Pancreas (tissue), 10 donors: ENCODE measurements around the gene MACROD2. TPM values are rescaled to one million over a fixed set of nuclear protein-coding genes. Genes with fewer than 3 reads are reported as not detected.
"Not testable (repeated sequence)": the region's sequence is repeated elsewhere in the genome, so short reads cannot be mapped to it uniquely, and the experiment has no call there.

Source experiments
- ATAC-seq, 4 donors: fragments of 200-7000 bp; cut with Tn5 transposase; one replicate each; pipeline versions ENCODE4 v1.8.0 to v1.9.1; 2020; ENCODE audit warnings: mild to moderate bottlenecking in 4 of 4, moderate library complexity in 4 of 4
- DNase-seq, 6 donors: peaks; one replicate each; pipeline ENCODE4 v3.0.0-alpha.2; 2020
- FAIRE-seq: peaks from 2 replicates; lab custom pipeline; 2012; peaks lifted over from hg19 to GRCh38; lab: Jason Lieb, UNC
- H3K27ac ChIP-seq, 4 donors: fragments of 200-600 bp; sonication (generic); 1 replicate in 3 of 4; 2 replicates in 1 of 4; pipeline versions ENCODE4 v1.5.0 to v1.8.0; 2020
- H3K27me3 ChIP-seq, 4 donors: fragments of 200-600 bp; one replicate each; pipeline ENCODE4 v1.8.0; 2021
- H3K36me3 ChIP-seq, 3 donors: fragments of 200-600 bp; sonication (generic) in 1 of 3; one replicate each; pipeline versions ENCODE4 v1.5.0 to v1.8.0; 2020 to 2021
- H3K4me1 ChIP-seq, 3 donors: fragments of 200-600 bp; one replicate each; pipeline ENCODE4 v1.8.0; 2021
- H3K4me3 ChIP-seq, 4 donors: fragments of 200-600 bp; sonication (generic) in 2 of 4; one replicate each; pipeline versions ENCODE4 v1.5.0 to v1.8.0; 2020 to 2021
- H3K9me3 ChIP-seq, 4 donors: fragments of 200-600 bp; one replicate each; pipeline ENCODE4 v1.8.0; 2021
- WGBS, 2 donors: extraction: QIAGEN DNeasy Blood & Tissue Kit; methylation state at CpG; one replicate each; pipeline ENCODE4 v1.1.7; 2013; 5-methylcytosine and 5-hydroxymethylcytosine counted together
- intact Hi-C, 3 donors: fragments of 100-400 bp; cut with DNase I; formaldehyde crosslinking; loops; one replicate each; pipeline versions ENCODE4 v1.11.1 to v1.14.2; 2022
- polyA plus RNA-seq, 2 donors: library from polyadenylated mRNA; stranded (reverse); fragments of 200-250 nt; gene quantifications; one replicate each; pipeline ENCODE4 v1.2.3, GENCODE V29; 2013
- total RNA-seq, 6 donors: library from RNA; stranded (reverse); fragmentation: NEBNext Ultra II Directional in 4 of 6; extraction: Animal tissue kit (Norgen Biotek cat#: 25700) in 4 of 6; gene quantifications; one replicate each; pipeline versions ENCODE4 v1.2.1 to v1.2.4, GENCODE V29; 2021 to 2023
- TF ChIP-seq, protein P1 (sequence below), 4 donors: fragments of 200-600 bp; sonication (generic) in 3 of 4; IDR thresholded peaks; one replicate each; pipeline versions ENCODE4 v1.5.0 to v1.8.0; 2021; ENCODE audit warnings: antibody characterized with exemption in 4 of 4
- donor health status: healthy with polysubstance abuse.
- donor health status: DM: no; HTN: no; CAD: no; lungs with moderate emphysema.
- donor health status: DM: no; HTN: no; CAD: no.
- donor health status: control.
- donor health status: control.
- donor health status: Bipolar disorder and iron deficiency.
- donor health status: DM: yes; HTN: yes; CAD: no.
- donor health status: DM: no; HTN: no; CAD: no.
- donor health status: DM: no; HTN: no; CAD: no.
- donor health status: DM: yes; HTN: yes; CAD: no.

MACROD2 gene
- total and polyA plus RNA-seq, 8 donors = 1.7 to 4.9 (median 2.7) TPM

DNA sequence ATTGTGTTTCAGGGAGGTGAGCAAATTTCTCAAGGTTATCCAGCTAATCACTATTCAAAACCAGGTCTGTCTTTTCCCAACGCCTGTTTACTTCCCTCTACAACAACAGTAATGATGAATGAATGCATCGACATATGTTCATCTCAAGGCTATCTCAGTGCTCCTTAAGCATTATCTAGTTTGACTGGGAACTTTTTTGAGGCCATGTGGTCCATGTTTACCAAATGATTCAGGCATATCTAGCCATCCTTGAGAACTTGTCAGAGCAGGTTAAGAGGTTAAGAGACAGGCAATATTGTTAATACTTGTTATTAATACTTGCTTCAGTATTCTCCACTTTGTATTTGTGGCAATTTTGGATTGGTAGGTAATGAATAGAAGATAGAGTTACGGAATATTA lies 1380.5 kb downstream of the MACROD2 start:
- WGBS, 2 donors = 57 to 67% methylated on average over 3 of the region's 3 CpGs
- no peak for DNase-seq
- intact Hi-C loops = no loop called here
- H3K27ac ChIP-seq = no peak overlapping the region
- no peaks in the 10 kb centered on the region for H3K36me3 ChIP-seq
- H3K4me1 ChIP-seq = no peaks in the 10 kb centered on the region
- H3K27me3 ChIP-seq = no peaks in the 10 kb centered on the region
- no peak overlapping the region for H3K4me3 ChIP-seq
- ATAC-seq = no peak
- no peaks in the 10 kb centered on the region for H3K9me3 ChIP-seq
- TF ChIP-seq, protein P1, sequence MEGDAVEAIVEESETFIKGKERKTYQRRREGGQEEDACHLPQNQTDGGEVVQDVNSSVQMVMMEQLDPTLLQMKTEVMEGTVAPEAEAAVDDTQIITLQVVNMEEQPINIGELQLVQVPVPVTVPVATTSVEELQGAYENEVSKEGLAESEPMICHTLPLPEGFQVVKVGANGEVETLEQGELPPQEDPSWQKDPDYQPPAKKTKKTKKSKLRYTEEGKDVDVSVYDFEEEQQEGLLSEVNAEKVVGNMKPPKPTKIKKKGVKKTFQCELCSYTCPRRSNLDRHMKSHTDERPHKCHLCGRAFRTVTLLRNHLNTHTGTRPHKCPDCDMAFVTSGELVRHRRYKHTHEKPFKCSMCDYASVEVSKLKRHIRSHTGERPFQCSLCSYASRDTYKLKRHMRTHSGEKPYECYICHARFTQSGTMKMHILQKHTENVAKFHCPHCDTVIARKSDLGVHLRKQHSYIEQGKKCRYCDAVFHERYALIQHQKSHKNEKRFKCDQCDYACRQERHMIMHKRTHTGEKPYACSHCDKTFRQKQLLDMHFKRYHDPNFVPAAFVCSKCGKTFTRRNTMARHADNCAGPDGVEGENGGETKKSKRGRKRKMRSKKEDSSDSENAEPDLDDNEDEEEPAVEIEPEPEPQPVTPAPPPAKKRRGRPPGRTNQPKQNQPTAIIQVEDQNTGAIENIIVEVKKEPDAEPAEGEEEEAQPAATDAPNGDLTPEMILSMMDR (IDR thresholded peaks at IDR 0.05) = no peak
- FAIRE-seq = no peak

DNA sequence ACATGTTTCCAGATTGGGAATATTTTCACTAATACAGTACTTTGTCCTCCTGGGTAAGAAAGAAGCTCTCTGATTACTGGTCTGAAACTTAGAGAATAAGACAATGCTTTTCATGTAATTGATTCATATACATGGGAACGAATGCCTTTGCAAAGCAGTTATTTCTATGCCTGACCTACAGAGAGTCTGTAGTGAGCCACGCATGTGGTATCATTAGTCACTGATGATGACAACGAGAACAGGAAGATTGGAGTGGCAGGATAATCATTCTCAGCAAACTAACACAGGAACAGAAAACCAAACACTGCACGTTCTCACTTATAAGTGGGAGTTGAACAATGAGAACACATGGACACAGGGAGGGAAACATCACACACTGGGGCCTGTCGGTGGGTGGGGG lies 1382.3 kb downstream of the MACROD2 start:
- H3K4me3 ChIP-seq, H3K27me3 ChIP-seq, H3K27ac ChIP-seq, ATAC-seq, FAIRE-seq, H3K4me1 ChIP-seq, DNase-seq, H3K36me3 ChIP-seq, intact Hi-C loops, H3K9me3 ChIP-seq: not testable (repeated sequence)
- WGBS, 2 donors = 49 to 61% methylated on average over 5 of the region's 5 CpGs

DNA sequence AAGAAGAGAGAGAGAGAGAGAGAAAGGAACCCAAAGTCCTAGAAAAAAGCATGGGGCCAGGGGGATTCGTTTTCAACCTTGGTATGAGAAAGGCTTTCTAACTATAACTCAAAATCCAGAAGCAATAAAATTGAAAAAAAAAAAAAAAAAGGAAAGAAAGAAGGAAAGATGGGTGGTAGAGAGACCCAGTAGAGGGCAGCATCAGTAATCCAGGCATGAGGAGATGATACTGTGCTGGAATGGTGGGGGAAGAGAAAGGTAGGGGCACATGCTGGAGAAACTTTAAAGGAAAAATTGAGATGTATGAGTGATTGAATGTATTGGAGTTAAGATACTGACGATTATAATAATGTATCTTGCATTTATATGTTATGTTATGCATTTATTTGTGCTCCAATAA lies 1382.8 kb downstream of the MACROD2 start:
- 35 to 58% methylated on average over 2 of the region's 2 CpGs for WGBS, 2 donors
- Histone ChIP-seq H3K36me3 (no peaks in the 10 kb centered on the region), H3K9me3 (no peaks in the 10 kb centered on the region), H3K4me1 (no peaks in the 10 kb centered on the region), H3K27ac (no peak overlapping the region), H3K4me3 (no peak overlapping the region), H3K27me3 (no peaks in the 10 kb centered on the region)
- FAIRE-seq (no peak), DNase-seq (no peak), ATAC-seq (no peak)
- TF ChIP-seq, protein P1 (IDR thresholded peaks at IDR 0.05) = no peak
- intact Hi-C loops = no loop called here

DNA sequence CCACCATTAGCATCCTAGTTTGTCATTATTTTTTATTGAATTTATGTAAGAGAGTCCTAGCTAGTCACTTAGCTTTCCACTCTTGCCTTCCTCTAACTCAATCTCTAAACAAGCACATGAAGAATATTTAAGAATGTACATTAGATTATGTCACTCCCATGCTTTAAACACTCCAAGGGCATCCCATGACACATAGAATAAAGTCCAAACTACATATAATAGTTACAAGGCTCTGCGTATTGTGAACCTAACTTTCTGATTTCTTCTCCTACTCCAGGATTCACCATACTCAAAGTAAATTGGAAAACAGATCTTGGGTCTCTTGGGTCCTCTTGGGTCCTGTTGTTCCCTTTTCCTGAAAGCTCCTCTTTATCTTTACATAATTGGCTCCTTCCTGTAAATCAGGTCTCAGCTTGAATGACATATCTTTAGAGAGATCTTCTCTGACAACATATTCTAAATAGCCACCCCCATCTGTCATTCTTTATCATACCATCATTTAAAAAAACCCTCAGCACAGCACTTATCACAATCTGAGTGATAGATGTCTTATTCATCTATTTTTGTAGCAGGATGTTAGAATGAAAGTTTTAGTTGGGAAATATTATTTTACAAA lies 1384.5 kb downstream of the MACROD2 start:
- ATAC-seq (no peak), DNase-seq (no peak), FAIRE-seq (no peak)
- WGBS, 2 donors = 89 to 93% methylated on average over 1 of the region's 1 CpG
- H3K27ac ChIP-seq = no peak overlapping the region
- H3K9me3 ChIP-seq = no peaks in the 10 kb centered on the region
- no peaks in the 10 kb centered on the region for H3K27me3 ChIP-seq
- no peak overlapping the region for H3K4me3 ChIP-seq
- TF ChIP-seq, protein P1 (IDR thresholded peaks at IDR 0.05) = no peak
- intact Hi-C loops = no loop called here
- no peaks in the 10 kb centered on the region for H3K4me1 ChIP-seq
- H3K36me3 ChIP-seq = no peaks in the 10 kb centered on the region

DNA sequence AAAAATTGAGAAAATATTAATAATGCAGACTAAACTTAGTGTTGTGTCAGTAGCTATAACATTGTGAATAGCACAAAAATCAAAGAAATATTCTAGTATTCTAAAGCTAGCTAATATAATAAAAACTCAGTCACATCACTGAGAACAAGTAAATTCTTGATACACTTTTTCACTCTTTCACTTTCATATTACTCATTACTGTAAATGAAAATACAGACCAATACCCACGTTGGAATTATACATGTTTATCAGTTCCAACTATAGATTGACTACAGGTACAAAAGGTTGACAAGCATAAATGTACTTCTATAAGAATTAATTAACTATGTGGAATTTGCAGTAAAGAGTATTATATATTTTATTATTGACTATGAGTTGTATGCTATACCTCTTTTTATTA lies 1385.5 kb downstream of the MACROD2 start:
- peak; percentile 17 for FAIRE-seq
- intact Hi-C loops = no loop called here
- no peak overlapping the region for H3K4me3 ChIP-seq

More for the DNA sequence above, 1385.5 kb downstream of the MACROD2 start:
- no peaks in the 10 kb centered on the region for H3K4me1 ChIP-seq
- TF ChIP-seq, protein P1 (IDR thresholded peaks at IDR 0.05) = no peak
- H3K36me3 ChIP-seq = no peaks in the 10 kb centered on the region
- 44 to 45% methylated on average over 1 of the region's 1 CpG for WGBS, 2 donors
- DNase-seq (no peak), ATAC-seq (no peak)
- no peaks in the 10 kb centered on the region for H3K27me3 ChIP-seq
- no peaks in the 10 kb centered on the region for H3K9me3 ChIP-seq
- no peak overlapping the region for H3K27ac ChIP-seq
